PFSK-1 (cell line): ENCODE results near the gene GIPC2.

Experiments used
- FOXP2 ChIP-seq: optimal IDR thresholded peaks from 2 replicates; pipeline ENCODE3; 2011; ENCODE audit warnings: borderline replicate concordance, control low read depth, inconsistent platforms; ENCODE audit not compliant: insufficient read depth; ENCODE audit errors: extremely low read length, extremely low read depth
- POLR2AphosphoS5 ChIP-seq: IDR thresholded peaks from 2 replicates; pipeline ENCODE4 v1.6.1; 2012; ENCODE audit warnings: low read depth, mild to moderate bottlenecking, control low read depth, low read length, moderate library complexity
- REST ChIP-seq, 2 experiments: IDR thresholded peaks; 2 replicates each; pipeline versions ENCODE4 v1.6.1 to v1.8.0; 2011 to 2012; ENCODE audit warnings: low read depth in 2 of 2, low read length in 2 of 2, control low read depth in 1 of 2, inconsistent platforms in 1 of 2, mild to moderate bottlenecking in 1 of 2, moderate library complexity in 1 of 2; ENCODE audit not compliant: insufficient read depth in 1 of 2
- SIN3A ChIP-seq: IDR thresholded peaks from 2 replicates; pipeline ENCODE4 v1.6.1; 2012; ENCODE audit warnings: mild to moderate bottlenecking, low read length, moderate library complexity, borderline replicate concordance; ENCODE audit not compliant: insufficient read depth
- TAF1 ChIP-seq: IDR thresholded peaks from 2 replicates; pipeline ENCODE4 v1.6.1; 2012; ENCODE audit warnings: low read length, control low read depth, borderline replicate concordance; ENCODE audit not compliant: insufficient read depth

Gene GIPC2

GRCh38 chr1:78058670-78059069, 12.9 kb downstream of the GIPC2 start:
- TF ChIP-seq REST (IDR thresholded peaks at IDR 0.05; ENCODE audit: insufficient read depth in 1 of 2, low read depth in 2 of 2, low read length in 2 of 2): no peak
- no peak for TF ChIP-seq SIN3A
- TF ChIP-seq TAF1: no peak
- TF ChIP-seq FOXP2: no peak

- no peak for TF ChIP-seq FOXP2
- no peak for TF ChIP-seq REST (IDR thresholded peaks at IDR 0.05; ENCODE audit: insufficient read depth in 1 of 2, low read depth in 2 of 2, low read length in 2 of 2)
- TF ChIP-seq POLR2AphosphoS5: no peak
- no peak for TF ChIP-seq TAF1
- TF ChIP-seq SIN3A: no peak
These were observed 15.2 kb downstream of the GIPC2 start for GRCh38 chr1:78060857-78061563.

GRCh38 chr1:78061825-78062523, 16.2 kb downstream of the GIPC2 start:
- TF ChIP-seq POLR2AphosphoS5 (no peak), FOXP2 (no peak), REST (IDR thresholded peaks at IDR 0.05; ENCODE audit: insufficient read depth in 1 of 2, low read depth in 2 of 2, low read length in 2 of 2) (no peak), SIN3A (no peak), TAF1 (no peak)

GRCh38 chr1:78068681-78069283, 23.0 kb downstream of the GIPC2 start:
- TF ChIP-seq FOXP2: no peak
- TF ChIP-seq POLR2AphosphoS5: no peak
- TF ChIP-seq REST (IDR thresholded peaks at IDR 0.05; ENCODE audit: insufficient read depth in 1 of 2, low read depth in 2 of 2, low read length in 2 of 2): no peak
- no peak for TF ChIP-seq SIN3A
- TF ChIP-seq TAF1: no peak

- no peak for TF ChIP-seq FOXP2
- no peak for TF ChIP-seq REST (IDR thresholded peaks at IDR 0.05; ENCODE audit: insufficient read depth in 1 of 2, low read depth in 2 of 2, low read length in 2 of 2)
- TF ChIP-seq SIN3A: no peak
- TF ChIP-seq POLR2AphosphoS5: no peak
- no peak for TF ChIP-seq TAF1
These were observed 24.0 kb downstream of the GIPC2 start for GRCh38 chr1:78069784-78070183.
